ENCODE measurements around the gene CFAP61.

The CFAP61 gene

DNA sequence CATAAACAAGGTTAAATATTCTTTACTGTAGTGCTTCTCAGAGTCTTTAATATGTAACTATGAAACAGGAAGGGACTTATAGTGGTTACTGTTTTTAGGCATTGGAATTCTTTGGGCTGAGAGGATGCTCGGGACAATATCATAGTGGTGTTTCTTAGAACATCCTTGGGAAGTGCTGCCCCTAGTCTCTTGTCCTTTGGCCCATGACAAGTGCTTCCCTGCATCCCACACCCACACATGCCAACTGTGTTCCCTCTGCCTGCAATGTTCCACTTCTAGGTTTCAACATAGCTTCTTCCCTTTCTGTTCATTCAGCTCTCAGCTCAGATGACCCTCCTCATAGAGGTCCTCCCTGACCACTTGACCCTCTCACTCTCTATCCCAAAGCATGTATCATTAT lies 37.6 kb downstream of the CFAP61 start:
- TF ChIP-seq CTCF (IDR thresholded peaks at IDR 0.05; ENCODE audit: low read length, missing control alignments): no peak
- no peak overlapping the region for H3K4me3 ChIP-seq (replicated peaks; ENCODE audit: low read depth, low read length)
- no peak for DNase-seq (ENCODE audit: low read depth)

DNA sequence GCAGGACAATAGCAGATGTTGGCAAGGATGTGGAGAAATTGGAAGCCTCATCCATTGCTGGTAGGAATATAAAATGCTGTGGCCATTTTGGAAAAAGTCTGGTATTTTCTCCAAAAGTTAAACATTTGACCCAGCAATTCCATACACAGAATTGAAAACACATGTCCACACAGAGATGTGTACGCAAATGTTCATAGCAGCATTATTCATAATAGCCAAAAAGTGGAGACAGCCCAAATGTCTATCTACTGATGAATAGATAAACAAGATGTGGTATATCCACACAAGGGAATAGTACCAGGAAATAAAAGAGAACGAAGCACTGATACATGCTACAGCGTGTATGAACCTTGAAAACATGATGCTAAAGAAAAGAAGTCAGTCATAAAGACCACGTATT lies 40.5 kb downstream of the CFAP61 start:
- no peak overlapping the region for H3K4me3 ChIP-seq (replicated peaks; ENCODE audit: low read depth, low read length)
- no peak for TF ChIP-seq CTCF (IDR thresholded peaks at IDR 0.05; ENCODE audit: low read length, missing control alignments)
- DNase-seq (ENCODE audit: low read depth): no peak

GRCh38 chr20:20094410-20094809 lies 42.1 kb downstream of the CFAP61 start:
- no peak for DNase-seq (ENCODE audit: low read depth)
- no peak overlapping the region for H3K4me3 ChIP-seq (replicated peaks; ENCODE audit: low read depth, low read length)
- no peak for TF ChIP-seq CTCF (IDR thresholded peaks at IDR 0.05; ENCODE audit: low read length, missing control alignments)

- H3K4me3 ChIP-seq (replicated peaks; ENCODE audit: low read depth, low read length): no peak overlapping the region
- no peak for TF ChIP-seq CTCF (IDR thresholded peaks at IDR 0.05; ENCODE audit: low read length, missing control alignments)
- no peak for DNase-seq (ENCODE audit: low read depth)
Measured at GRCh38 chr20:20095114-20095872, 43.0 kb downstream of the CFAP61 start.

DNA sequence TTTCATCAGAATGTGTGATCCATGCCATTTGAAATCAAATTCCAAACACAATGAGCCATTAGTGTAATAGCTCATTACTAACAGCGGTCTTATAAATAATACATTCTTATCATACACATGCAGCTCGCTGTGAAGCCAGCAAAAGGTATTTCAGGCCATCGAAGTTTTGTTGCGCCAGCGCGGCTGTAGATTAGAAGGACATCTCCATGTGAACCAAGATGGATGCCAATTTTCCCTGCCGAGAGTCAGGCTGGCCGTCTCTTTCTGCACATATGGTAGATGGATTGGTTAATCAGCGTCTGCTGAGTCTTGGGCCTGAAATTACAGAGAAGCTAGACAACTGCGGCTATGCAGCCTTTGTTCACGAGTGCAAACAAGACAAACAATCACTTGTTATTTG lies 44.1 kb downstream of the CFAP61 start:
- TF ChIP-seq CTCF (IDR thresholded peaks at IDR 0.05; ENCODE audit: low read length, missing control alignments): no peak
- H3K4me3 ChIP-seq (replicated peaks; ENCODE audit: low read depth, low read length): no peak overlapping the region
- no peak for DNase-seq (ENCODE audit: low read depth)

DNA sequence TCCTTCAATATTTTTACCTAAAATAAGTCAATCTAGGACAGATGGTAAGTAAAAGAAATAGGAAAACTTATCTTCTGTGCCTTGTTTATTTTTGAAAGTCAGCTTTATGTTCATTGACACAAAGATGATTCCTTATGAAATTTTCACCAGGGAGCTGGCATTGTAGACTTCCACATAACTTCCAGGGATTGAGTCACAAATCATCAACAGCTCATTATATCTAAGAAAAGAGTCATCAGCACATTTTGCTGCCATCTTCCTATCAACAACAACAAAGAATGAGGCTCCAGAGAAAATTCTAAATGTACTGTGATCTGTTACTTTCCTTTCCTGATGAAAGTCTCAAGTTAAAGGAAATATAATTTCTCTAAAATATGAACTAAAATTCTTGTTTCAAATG lies 48.5 kb downstream of the CFAP61 start:
- DNase-seq (ENCODE audit: low read depth): no peak
- TF ChIP-seq CTCF (IDR thresholded peaks at IDR 0.05; ENCODE audit: low read length, missing control alignments): no peak
- H3K4me3 ChIP-seq (replicated peaks; ENCODE audit: low read depth, low read length): no peak overlapping the region

DNA sequence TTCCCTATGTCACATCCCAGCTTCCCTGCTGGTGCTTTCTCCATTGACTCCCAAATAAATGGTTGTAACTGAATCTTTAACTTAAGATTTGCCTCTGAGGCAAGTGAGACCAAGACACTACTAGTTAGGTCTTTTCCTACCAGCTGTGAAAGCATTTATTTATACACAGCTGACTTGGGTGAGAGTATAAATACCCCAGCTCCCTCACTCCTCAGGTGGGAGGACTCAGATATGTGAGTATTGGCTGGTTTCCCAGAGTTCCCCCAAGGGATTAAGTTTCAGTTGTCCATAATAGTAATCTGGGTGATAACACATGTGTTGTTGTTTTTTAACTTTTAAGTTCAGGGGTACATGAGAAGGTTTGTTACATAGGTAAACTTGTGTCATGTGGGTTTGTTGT lies 49.8 kb downstream of the CFAP61 start:
- TF ChIP-seq CTCF (IDR thresholded peaks at IDR 0.05; ENCODE audit: low read length, missing control alignments): no peak
- H3K4me3 ChIP-seq (replicated peaks; ENCODE audit: low read depth, low read length): no peak overlapping the region
- DNase-seq (ENCODE audit: low read depth): no peak

Data from fibroblast of pulmonary artery (primary cell).